Panc1 (cell line): Measurements from ENCODE around the gene KIRREL3. TPM values are rescaled to one million over a fixed set of nuclear protein-coding genes. Genes with fewer than 3 reads are reported as not detected.

Source experiments
- ATAC-seq: fragments of 200-7000 bp; cut with Tn5 transposase; 2 replicates; pipeline ENCODE4 v1.9.1; 2020; ENCODE audit warnings: mild to moderate bottlenecking, moderate library complexity
- BruUV-seq: library from RNA; stranded (reverse); fragments of 400-500 nt; replicated peaks from 2 replicates; lab custom pipeline; 2021; lab: Mats Ljungman, UMichigan
- CTCF ChIA-PET: fragments of 300-600 bp; sonication (Branson Sonifier 250); formaldehyde crosslinking; loops from one replicate; lab custom pipeline; 2022; ENCODE audit warnings: antibody characterized with exemption; lab: Charles Lee
- POLR2A ChIA-PET: fragments of 300-600 bp; sonication (Branson Sonifier 250); formaldehyde crosslinking; loops from one replicate; lab custom pipeline; 2022; ENCODE audit warnings: antibody characterized with exemption; lab: Charles Lee
- DNase-seq: peaks from one replicate; pipeline ENCODE4 v3.0.0-alpha.2; 2010; ENCODE audit warnings: low read depth, low spot score
- H3K27ac ChIP-seq: 2 replicates; pipeline ENCODE4 v1.5.1; 2011; ENCODE audit warnings: mild to moderate bottlenecking, low read length, inconsistent platforms
- H3K27me3 ChIP-seq: fragments of 200-500 bp; sonication (Bioruptor generic); 2 replicates; pipeline ENCODE4 v1.6.0; 2014; ENCODE audit warnings: low read length, inconsistent platforms; ENCODE audit not compliant: control insufficient read depth, insufficient read depth
- H3K36me3 ChIP-seq: fragments of 200-500 bp; sonication (Bioruptor generic); 2 replicates; pipeline ENCODE4 v1.5.1; 2014; ENCODE audit warnings: inconsistent platforms, mild to moderate bottlenecking, low read length, moderate library complexity; ENCODE audit not compliant: control insufficient read depth, insufficient read depth
- H3K4me1 ChIP-seq: 2 replicates; pipeline ENCODE4 v1.5.1; 2011; ENCODE audit warnings: inconsistent platforms, mild to moderate bottlenecking, low read length, moderate library complexity; ENCODE audit not compliant: control insufficient read depth, insufficient read depth
- H3K4me3 ChIP-seq, 2 experiments: 2 replicates each; pipeline ENCODE4 v1.5.1; 2011 to 2012; ENCODE audit warnings: low read depth in 2 of 2, low read length in 2 of 2, mild to moderate bottlenecking in 2 of 2, inconsistent platforms in 1 of 2, moderate library complexity in 1 of 2
- H3K9me3 ChIP-seq: fragments of 200-500 bp; sonication (Bioruptor generic); 2 replicates; pipeline ENCODE4 v1.5.1; 2014; ENCODE audit warnings: low read depth, mild to moderate bottlenecking, inconsistent platforms, low read length, moderate library complexity; ENCODE audit not compliant: control insufficient read depth, insufficient read depth
- CTCF ChIP-seq: fragments of 450-650 bp; IDR thresholded peaks from 2 replicates; pipeline ENCODE4 v1.5.1; 2017; ENCODE audit warnings: mild to moderate bottlenecking
- POLR2AphosphoS5 ChIP-seq: IDR thresholded peaks from 2 replicates; pipeline ENCODE4 v1.6.1; 2012; ENCODE audit warnings: mild to moderate bottlenecking, low read depth, low read length, moderate library complexity
- REST ChIP-seq, 2 experiments: IDR thresholded peaks; 2 replicates each; pipeline ENCODE4 v1.6.1; 2011 to 2012; ENCODE audit warnings: low read depth in 2 of 2, control low read depth in 1 of 2, low read length in 1 of 2, mild to moderate bottlenecking in 1 of 2, moderate library complexity in 1 of 2; ENCODE audit not compliant: insufficient read depth in 1 of 2
- SIN3A ChIP-seq: IDR thresholded peaks from 2 replicates; pipeline ENCODE4 v1.6.1; 2012; ENCODE audit warnings: low read depth, mild to moderate bottlenecking, low read length, moderate library complexity, borderline replicate concordance; ENCODE audit not compliant: insufficient read depth
- TCF7L2 ChIP-seq: IDR thresholded peaks from 2 replicates; pipeline ENCODE4 v1.6.1; 2011; ENCODE audit warnings: mild to moderate bottlenecking, low read depth, low read length, inconsistent platforms
- in situ Hi-C: cut with HindIII; loops from 2 replicates; pipeline ENCODE4 v1.10.0; 2016; ENCODE audit warnings: low sequenced_read_pairs, low pct_unique_long_range_greater_than_20kb
- intact Hi-C: fragments of 100-400 bp; cut with micrococcal nuclease; formaldehyde crosslinking; loops from one replicate; pipeline ENCODE4 v1.10.0; 2022; ENCODE audit not compliant: unreplicated experiment
- total RNA-seq: library from RNA; stranded (reverse); gene quantifications from one replicate; pipeline ENCODE4 v1.2.1, GENCODE V29; 2021; ENCODE audit not compliant: unreplicated experiment

The KIRREL3 gene
- total RNA-seq, 1 experiment from 2014 or later, result 0.36 TPM

- no peak overlapping the region for H3K27ac ChIP-seq
- ATAC-seq, result no peak
- ChIA-PET CTCF (no interaction called here), POLR2A (no interaction called here)
- peaks cover 27% of the 10 kb centered on the region for H3K27me3 ChIP-seq
- H3K9me3 ChIP-seq, result no peaks in the 10 kb centered on the region
- H3K36me3 ChIP-seq, result no peaks in the 10 kb centered on the region
- TF ChIP-seq CTCF, result no peak
- TF ChIP-seq TCF7L2, result no peak
- no peak for TF ChIP-seq POLR2AphosphoS5
- no peak for TF ChIP-seq SIN3A
- no peak for TF ChIP-seq REST (IDR thresholded peaks at IDR 0.05; ENCODE audit: insufficient read depth in 1 of 2, low read depth in 2 of 2, low read length in 1 of 2)
- no TSS peak for BruUV-seq
- H3K4me1 ChIP-seq, result no peaks in the 10 kb centered on the region
- no peak overlapping the region for H3K4me3 ChIP-seq
- no peak for DNase-seq
- intact Hi-C loops, result no loop called here
- in situ Hi-C loops, result no loop called here
These were observed 18.9 kb downstream of the KIRREL3 start for GRCh38 chr11:126981635-126982034.

GRCh38 chr11:126978911-126979310, 21.7 kb downstream of the KIRREL3 start:
- DNase-seq, result no peak
- Histone ChIP-seq H3K27me3 (peaks cover 23% of the 10 kb centered on the region), H3K4me1 (no peaks in the 10 kb centered on the region), H3K9me3 (no peaks in the 10 kb centered on the region), H3K36me3 (no peaks in the 10 kb centered on the region), H3K4me3 (no peak overlapping the region), H3K27ac (no peak overlapping the region)
- BruUV-seq, result no TSS peak
- in situ Hi-C loops (no loop called here), intact Hi-C loops (no loop called here)
- no peak for TF ChIP-seq REST (IDR thresholded peaks at IDR 0.05; ENCODE audit: insufficient read depth in 1 of 2, low read depth in 2 of 2, low read length in 1 of 2)
- TF ChIP-seq POLR2AphosphoS5, result no peak
- TF ChIP-seq SIN3A, result no peak
- no peak for TF ChIP-seq TCF7L2
- TF ChIP-seq CTCF, result no peak
- CTCF ChIA-PET, result interaction anchor here (1.2 kb wide), 1 partner anchor 494 kb away, joined by 3 read pairs; no protein-coding TSS in a partner anchor
- ATAC-seq, result no peak
- POLR2A ChIA-PET, result no interaction called here
